GM18505 (cell line): Measurements from ENCODE around the gene TLNRD1.

ENCODE experiments used
- ATAC-seq: cut with Tn5 transposase; IDR thresholded peaks from one replicate; pipeline ENCODE4 v1.9.1; 2021; ENCODE audit not compliant: unreplicated experiment
- POLR2A ChIP-seq: IDR thresholded peaks from 4 replicates; pipeline ENCODE4 v1.6.1; 2011; ENCODE audit warnings: borderline replicate concordance; ENCODE audit not compliant: insufficient read depth, insufficient read length; ENCODE audit errors: extremely low read depth

The TLNRD1 gene

GRCh38 chr15:80985981-80986380 lies 14.7 kb upstream of the TLNRD1 start:
- no peak for ATAC-seq
- TF ChIP-seq POLR2A: no peak

DNA sequence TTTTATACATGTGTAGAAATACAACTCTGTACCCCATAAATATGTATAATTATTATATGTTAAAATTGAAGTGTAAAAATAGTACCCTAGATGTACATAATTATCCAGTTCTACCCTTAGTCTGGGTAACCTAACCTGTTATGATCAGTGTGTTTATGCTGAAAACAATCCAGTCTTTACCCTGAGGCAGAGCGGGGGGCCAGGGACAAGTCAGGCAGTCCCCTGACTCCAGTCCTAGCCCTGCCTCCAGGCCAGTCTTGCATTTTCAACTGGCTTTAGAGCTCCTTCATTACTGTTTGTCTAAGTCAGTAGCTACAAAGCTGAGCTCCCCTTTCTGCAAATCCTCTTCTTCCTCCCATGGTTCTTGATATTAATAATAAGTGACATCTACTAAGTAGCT lies 14.2 kb upstream of the TLNRD1 start:
- TF ChIP-seq POLR2A: no peak
- ATAC-seq: no peak

DNA sequence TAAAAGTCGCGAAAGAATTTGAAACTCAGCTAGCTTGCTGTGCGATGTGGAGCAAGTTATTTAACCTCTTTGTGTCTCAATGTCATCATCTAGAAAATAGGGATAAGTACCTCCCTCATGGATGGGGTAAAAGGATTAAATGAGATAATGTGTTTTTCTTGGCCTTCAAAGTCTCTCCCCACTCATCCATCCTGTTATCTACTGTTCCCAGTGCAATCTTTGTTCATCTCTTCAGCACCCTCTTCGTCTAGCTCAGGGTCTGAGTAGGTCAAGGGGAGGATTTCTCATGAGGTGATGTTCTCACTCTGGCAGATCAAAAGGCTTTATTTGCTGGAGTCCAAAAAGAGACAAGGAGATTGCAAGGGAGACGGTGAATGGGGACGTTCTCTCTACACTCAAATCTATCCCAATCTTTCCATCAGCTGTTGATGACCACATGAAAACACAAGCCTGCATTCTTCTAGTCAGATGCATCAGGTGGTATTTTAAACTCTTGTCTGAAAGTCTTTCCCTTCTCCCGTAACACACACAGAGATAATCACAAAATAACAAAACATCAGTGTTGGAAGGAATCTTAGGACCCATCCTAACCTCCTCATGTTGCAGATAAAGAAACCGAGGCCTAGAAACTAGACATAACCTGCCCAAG lies 12.5 kb upstream of the TLNRD1 start:
- TF ChIP-seq POLR2A: no peak

GRCh38 chr15:80989081-80989517 lies 11.6 kb upstream of the TLNRD1 start:
- no peak for ATAC-seq
- TF ChIP-seq POLR2A: no peak

More for the DNA sequence above, 12.5 kb upstream of the TLNRD1 start:
- ATAC-seq: no peak

- TF ChIP-seq POLR2A: peak; percentile 96
- ATAC-seq: peak; percentile 95
Observed at GRCh38 chr15:80989518-80990478, 10.9 kb upstream of the TLNRD1 start, which contains the start of gene MESD. Gene MESD, minus strand, starts transcription at chr15:80989819. Its CDS starts 28 bp downstream, at chr15:80989791.

DNA sequence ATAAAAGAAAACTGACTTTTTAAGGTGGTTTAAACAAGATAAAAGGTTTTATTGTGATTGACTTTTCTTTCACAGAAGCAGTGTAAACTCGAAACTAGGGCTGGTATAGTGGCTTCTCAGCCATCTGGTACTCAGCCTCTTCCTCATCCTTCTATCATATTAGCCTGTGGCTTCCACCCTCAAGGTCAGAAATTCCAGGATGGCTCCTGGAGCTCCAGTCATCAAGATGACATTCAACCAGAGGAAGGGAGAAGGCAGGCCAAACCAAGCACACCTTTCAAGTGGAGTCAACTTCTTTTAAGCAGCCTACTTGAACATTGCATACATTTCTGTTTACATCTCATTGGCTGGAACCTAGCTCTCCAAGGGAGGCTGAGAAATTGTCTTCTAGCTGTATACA lies 9.8 kb upstream of the TLNRD1 start:
- TF ChIP-seq POLR2A: no peak

GRCh38 chr15:80991421-80991820 lies 9.3 kb upstream of the TLNRD1 start:
- no peak for TF ChIP-seq POLR2A
- ATAC-seq: no peak

More for the DNA sequence above, 9.8 kb upstream of the TLNRD1 start:
- ATAC-seq: no peak

DNA sequence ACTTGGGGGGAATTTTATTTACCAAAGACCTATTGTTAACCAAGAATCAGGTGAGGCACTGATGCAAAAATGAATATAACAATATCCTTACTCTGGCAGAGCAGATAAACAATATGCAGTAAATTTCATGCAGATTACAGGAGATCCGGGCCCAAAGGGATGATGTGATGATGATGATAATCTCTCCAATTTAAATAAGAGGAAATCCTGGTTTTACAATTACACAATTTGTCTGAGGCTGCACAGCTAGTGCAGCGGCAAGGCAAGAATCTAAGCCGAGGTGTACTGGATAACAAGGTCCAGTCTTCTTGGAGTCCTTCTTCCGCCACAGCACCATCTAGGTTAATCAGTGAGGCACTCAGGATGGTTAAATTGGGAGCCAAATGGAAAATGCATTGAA lies 8.7 kb upstream of the TLNRD1 start:
- no peak for ATAC-seq
- TF ChIP-seq POLR2A: no peak

GRCh38 chr15:80992441-80992840 lies 8.3 kb upstream of the TLNRD1 start:
- no peak for TF ChIP-seq POLR2A
- ATAC-seq: no peak

DNA sequence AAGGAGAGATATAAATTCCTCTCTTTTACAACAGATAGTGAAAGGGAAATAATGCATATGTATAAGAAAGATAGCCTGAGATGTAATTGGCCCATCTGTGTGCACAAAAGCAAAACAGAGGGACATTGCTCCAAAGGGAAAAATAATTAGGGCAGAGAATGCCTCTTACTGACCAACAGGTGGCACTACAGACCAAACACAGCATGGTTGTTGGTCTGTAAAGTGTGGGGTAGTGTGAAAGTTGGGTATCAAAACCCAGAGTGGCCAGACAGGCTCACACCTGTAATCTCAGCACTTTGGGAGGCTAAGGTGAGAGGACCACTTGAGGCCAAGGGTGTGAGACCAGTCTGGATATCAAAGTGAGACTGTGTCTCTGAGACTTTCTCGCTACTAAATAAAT lies 4.5 kb upstream of the TLNRD1 start:
- TF ChIP-seq POLR2A: no peak
- ATAC-seq: no peak

DNA sequence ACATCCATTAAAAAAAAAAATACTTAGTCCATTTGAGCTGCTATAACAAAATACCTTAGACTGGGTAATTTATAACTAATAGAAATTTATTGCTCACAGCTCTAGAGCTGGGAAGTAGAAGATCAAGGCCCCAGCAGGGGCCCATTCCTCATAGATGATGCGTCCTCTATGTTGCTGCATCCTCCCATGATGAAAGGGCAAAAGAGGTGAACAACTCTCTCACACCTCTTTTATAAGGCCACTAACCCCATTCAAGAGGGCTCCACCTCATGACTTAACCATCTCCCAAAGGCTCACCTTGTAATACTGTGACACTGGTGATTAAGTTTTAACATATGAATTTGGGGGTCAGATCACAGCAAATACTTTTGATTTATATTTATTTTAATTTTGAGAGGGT lies 3.0 kb upstream of the TLNRD1 start:
- no peak for TF ChIP-seq POLR2A
- no peak for ATAC-seq

GRCh38 chr15:80998251-80998650 lies 2.5 kb upstream of the TLNRD1 start:
- no peak for TF ChIP-seq POLR2A
- ATAC-seq: no peak

GRCh38 chr15:80999623-81000036 lies 1.1 kb upstream of the TLNRD1 start:
- ATAC-seq: no peak
- TF ChIP-seq POLR2A: peak; percentile 57
